ENCODE data around the gene SLC40A1. TPM values are rescaled to one million over a fixed set of nuclear protein-coding genes. Genes with fewer than 3 reads are reported as not detected.
A peak's percentile ranks its signal among the peaks of the same experiment; 100 is the strongest.

SLC40A1 gene
- total and polyA plus RNA-seq, 2 donors from 2014 or later: 45.8 to 78.4 TPM

DNA sequence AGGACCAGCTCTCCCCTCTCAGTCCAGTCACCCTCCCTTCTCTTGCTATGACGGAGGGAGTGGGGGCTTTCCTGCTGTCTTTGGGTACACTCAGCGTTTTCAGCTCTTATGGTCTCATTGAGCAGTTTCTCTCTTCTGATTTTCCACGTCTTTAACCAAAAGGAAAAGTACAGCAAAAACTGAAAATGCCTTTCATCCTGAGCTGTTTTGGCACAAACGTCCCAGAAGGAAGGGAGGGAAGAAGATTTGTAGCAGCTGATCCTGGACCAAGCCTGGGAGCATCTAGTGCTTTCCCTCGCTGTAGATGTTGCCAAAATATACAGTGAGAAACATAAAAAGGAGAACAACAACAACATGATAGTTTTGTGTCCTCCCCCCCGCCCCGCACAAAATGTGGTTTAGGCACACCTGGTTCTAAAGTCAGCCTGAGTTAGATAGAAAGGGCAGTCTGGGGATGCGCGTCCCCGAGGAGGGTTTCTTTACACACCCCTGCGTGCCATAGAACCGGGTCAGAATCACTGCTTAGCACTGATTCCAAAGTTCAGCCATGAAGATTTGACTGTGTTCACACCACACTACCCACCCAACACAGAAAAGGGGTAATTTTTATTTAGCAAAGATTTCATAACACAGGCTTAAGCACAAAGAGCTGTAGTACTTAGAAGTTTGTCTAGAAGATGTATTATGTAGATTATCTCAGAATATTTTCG lies 53.4 kb downstream of the SLC40A1 start:
- TF ChIP-seq CTCF (IDR thresholded peaks at IDR 0.05; ENCODE audit: borderline replicate concordance, extremely low read depth, insufficient read depth): no peak
- Histone ChIP-seq H3K36me3 (ENCODE audit: control insufficient read depth in 2 of 3, insufficient read depth in 3 of 3, low read length in 3 of 3) (no peaks in the 10 kb centered on the region), H3K4me1 (ENCODE audit: control insufficient read depth in 2 of 3, insufficient read depth in 2 of 3, low read depth in 1 of 3, low read length in 3 of 3) (peaks cover 0 to 7% (median 3%) of the 10 kb centered on the region in 3 donors), H3K27ac (ENCODE audit: low read depth in 2 of 2, low read length in 2 of 2) (no peak overlapping the region), H3K9ac (ENCODE audit: low read length in 3 of 3) (no peak overlapping the region), H3K9me3 (ENCODE audit: control insufficient read depth in 2 of 3, insufficient read depth in 1 of 3, low read length in 3 of 3) (no peaks in the 10 kb centered on the region), H3K27me3 (ENCODE audit: control insufficient read depth, insufficient read depth, low read length) (no peaks in the 10 kb centered on the region), H3K4me3 (ENCODE audit: low read length in 3 of 3) (peak overlapping the region in 1 of 3 donors; percentile 2)
- FAIRE-seq (no peak), DNase-seq (peak in 2 of 5 donors; percentile 25 to 70)
- intact Hi-C loops (cut with DNase I): no loop called here

DNA sequence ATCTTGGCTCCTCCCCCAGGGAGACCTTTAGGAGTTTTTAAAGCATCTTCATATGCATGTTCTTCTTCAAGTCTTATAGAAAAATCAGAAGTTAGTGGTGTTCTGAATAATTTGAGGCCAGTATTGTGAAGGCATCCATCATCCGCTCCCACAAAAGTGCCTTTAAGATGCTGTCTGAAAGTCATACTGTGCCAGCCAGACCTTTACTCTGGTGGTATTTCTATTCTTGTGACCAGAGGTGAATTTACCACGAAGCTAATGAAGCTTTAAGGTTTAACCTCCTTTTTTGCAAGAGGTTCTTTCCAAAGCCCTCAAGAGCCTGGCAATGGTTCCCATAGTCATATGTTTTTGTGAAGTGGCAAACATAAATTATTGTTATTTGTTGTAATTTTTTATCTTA lies 54.3 kb downstream of the SLC40A1 start:
- Histone ChIP-seq H3K27me3 (ENCODE audit: control insufficient read depth, insufficient read depth, low read length) (no peaks in the 10 kb centered on the region), H3K27ac (ENCODE audit: low read depth in 2 of 2, low read length in 2 of 2) (no peak overlapping the region), H3K4me1 (ENCODE audit: control insufficient read depth in 2 of 3, insufficient read depth in 2 of 3, low read depth in 1 of 3, low read length in 3 of 3) (peaks cover 2 to 7% (median 3%) of the 10 kb centered on the region in 3 donors), H3K4me3 (ENCODE audit: low read length in 3 of 3) (no peak overlapping the region), H3K9me3 (ENCODE audit: control insufficient read depth in 2 of 3, insufficient read depth in 1 of 3, low read length in 3 of 3) (no peaks in the 10 kb centered on the region), H3K9ac (ENCODE audit: low read length in 3 of 3) (no peak overlapping the region), H3K36me3 (ENCODE audit: control insufficient read depth in 2 of 3, insufficient read depth in 3 of 3, low read length in 3 of 3) (no peaks in the 10 kb centered on the region)
- FAIRE-seq (no peak), DNase-seq (no peak)
- no peak for TF ChIP-seq CTCF (IDR thresholded peaks at IDR 0.05; ENCODE audit: borderline replicate concordance, extremely low read depth, insufficient read depth)
- intact Hi-C loops (cut with DNase I): no loop called here

DNA sequence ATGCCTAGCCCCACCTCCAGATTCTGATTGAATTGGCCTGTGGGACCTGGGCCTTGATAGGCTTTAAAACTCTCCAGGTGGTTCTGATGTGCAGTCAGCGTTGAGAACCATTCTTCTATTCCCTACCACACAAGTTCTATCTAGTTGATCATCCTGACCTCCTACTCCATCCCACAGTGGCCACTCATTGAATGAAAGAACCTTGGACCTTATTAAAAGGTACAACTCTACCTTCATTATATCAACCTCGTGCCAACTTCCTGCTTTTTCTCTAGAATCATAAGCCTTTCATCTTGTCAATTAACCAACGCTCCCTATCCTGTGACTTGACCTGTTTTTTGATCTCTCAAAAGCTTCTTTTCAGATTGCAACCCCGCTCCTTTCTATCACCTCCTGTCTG lies 55.8 kb downstream of the SLC40A1 start:
- H3K27me3 ChIP-seq (ENCODE audit: control insufficient read depth, insufficient read depth, low read length): no peaks in the 10 kb centered on the region
- no peaks in the 10 kb centered on the region for H3K9me3 ChIP-seq (ENCODE audit: control insufficient read depth in 2 of 3, insufficient read depth in 1 of 3, low read length in 3 of 3)
- H3K36me3 ChIP-seq (ENCODE audit: control insufficient read depth in 2 of 3, insufficient read depth in 3 of 3, low read length in 3 of 3): no peaks in the 10 kb centered on the region
- no peak overlapping the region for H3K9ac ChIP-seq (ENCODE audit: low read length in 3 of 3)
- FAIRE-seq (no peak), DNase-seq (no peak)
- intact Hi-C loops (cut with DNase I): no loop called here
- TF ChIP-seq CTCF (IDR thresholded peaks at IDR 0.05; ENCODE audit: borderline replicate concordance, extremely low read depth, insufficient read depth): no peak
- no peak overlapping the region for H3K27ac ChIP-seq (ENCODE audit: low read depth in 2 of 2, low read length in 2 of 2)
- H3K4me1 ChIP-seq (ENCODE audit: control insufficient read depth in 2 of 3, insufficient read depth in 2 of 3, low read depth in 1 of 3, low read length in 3 of 3): peaks cover 2 to 7% (median 3%) of the 10 kb centered on the region in 3 donors
- H3K4me3 ChIP-seq (ENCODE audit: low read length in 3 of 3): no peak overlapping the region

Measured in kidney (tissue), 14 donors.